ENCODE data around the gene ZNF362.

The ZNF362 gene

DNA sequence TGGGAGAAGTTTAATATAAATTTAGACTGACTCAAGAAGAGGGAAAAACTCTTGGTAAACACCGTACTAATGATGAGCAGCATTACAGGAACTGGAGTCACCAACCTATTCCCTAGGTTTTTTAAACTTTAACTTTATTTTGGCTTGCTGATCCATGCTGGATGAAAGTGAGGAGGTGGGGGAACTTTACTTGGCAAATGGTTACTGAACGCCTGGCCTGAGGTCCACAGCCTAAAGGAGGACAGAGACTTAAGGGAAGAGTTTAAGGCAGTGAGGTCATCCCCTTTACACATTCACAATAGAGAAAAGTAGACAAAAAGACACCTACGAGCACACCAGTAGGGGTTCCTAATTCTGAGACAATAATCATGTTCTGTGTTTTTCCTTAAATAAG, 90.2 kb downstream of the ZNF362 start:
- H3K27ac ChIP-seq (replicated peaks): no peak overlapping the region
- no peaks in the 10 kb centered on the region for H3K27me3 ChIP-seq (ENCODE audit: insufficient read depth, poor library complexity, severe bottlenecking)
- no peak overlapping the region for H3K4me3 ChIP-seq (replicated peaks; ENCODE audit: insufficient read depth, low read length)
- no peak for DNase-seq (ENCODE audit: low read depth in 1 of 2, low spot score in 1 of 2)
- TF ChIP-seq POLR2AphosphoS5 (IDR thresholded peaks at IDR 0.05; ENCODE audit: low read depth) (no peak), GABPA (IDR thresholded peaks at IDR 0.05; ENCODE audit: low read depth) (no peak), SPI1 (IDR thresholded peaks at IDR 0.05; ENCODE audit: borderline replicate concordance, low read depth) (no peak)
- TF ChIP-seq, protein P1, sequence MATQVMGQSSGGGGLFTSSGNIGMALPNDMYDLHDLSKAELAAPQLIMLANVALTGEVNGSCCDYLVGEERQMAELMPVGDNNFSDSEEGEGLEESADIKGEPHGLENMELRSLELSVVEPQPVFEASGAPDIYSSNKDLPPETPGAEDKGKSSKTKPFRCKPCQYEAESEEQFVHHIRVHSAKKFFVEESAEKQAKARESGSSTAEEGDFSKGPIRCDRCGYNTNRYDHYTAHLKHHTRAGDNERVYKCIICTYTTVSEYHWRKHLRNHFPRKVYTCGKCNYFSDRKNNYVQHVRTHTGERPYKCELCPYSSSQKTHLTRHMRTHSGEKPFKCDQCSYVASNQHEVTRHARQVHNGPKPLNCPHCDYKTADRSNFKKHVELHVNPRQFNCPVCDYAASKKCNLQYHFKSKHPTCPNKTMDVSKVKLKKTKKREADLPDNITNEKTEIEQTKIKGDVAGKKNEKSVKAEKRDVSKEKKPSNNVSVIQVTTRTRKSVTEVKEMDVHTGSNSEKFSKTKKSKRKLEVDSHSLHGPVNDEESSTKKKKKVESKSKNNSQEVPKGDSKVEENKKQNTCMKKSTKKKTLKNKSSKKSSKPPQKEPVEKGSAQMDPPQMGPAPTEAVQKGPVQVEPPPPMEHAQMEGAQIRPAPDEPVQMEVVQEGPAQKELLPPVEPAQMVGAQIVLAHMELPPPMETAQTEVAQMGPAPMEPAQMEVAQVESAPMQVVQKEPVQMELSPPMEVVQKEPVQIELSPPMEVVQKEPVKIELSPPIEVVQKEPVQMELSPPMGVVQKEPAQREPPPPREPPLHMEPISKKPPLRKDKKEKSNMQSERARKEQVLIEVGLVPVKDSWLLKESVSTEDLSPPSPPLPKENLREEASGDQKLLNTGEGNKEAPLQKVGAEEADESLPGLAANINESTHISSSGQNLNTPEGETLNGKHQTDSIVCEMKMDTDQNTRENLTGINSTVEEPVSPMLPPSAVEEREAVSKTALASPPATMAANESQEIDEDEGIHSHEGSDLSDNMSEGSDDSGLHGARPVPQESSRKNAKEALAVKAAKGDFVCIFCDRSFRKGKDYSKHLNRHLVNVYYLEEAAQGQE (IDR thresholded peaks at IDR 0.05; ENCODE audit: insufficient replicate concordance, low read depth): no peak
- TF ChIP-seq, protein P2, sequence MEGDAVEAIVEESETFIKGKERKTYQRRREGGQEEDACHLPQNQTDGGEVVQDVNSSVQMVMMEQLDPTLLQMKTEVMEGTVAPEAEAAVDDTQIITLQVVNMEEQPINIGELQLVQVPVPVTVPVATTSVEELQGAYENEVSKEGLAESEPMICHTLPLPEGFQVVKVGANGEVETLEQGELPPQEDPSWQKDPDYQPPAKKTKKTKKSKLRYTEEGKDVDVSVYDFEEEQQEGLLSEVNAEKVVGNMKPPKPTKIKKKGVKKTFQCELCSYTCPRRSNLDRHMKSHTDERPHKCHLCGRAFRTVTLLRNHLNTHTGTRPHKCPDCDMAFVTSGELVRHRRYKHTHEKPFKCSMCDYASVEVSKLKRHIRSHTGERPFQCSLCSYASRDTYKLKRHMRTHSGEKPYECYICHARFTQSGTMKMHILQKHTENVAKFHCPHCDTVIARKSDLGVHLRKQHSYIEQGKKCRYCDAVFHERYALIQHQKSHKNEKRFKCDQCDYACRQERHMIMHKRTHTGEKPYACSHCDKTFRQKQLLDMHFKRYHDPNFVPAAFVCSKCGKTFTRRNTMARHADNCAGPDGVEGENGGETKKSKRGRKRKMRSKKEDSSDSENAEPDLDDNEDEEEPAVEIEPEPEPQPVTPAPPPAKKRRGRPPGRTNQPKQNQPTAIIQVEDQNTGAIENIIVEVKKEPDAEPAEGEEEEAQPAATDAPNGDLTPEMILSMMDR (IDR thresholded peaks at IDR 0.05; ENCODE audit: insufficient read depth, low read length): no peak

DNA sequence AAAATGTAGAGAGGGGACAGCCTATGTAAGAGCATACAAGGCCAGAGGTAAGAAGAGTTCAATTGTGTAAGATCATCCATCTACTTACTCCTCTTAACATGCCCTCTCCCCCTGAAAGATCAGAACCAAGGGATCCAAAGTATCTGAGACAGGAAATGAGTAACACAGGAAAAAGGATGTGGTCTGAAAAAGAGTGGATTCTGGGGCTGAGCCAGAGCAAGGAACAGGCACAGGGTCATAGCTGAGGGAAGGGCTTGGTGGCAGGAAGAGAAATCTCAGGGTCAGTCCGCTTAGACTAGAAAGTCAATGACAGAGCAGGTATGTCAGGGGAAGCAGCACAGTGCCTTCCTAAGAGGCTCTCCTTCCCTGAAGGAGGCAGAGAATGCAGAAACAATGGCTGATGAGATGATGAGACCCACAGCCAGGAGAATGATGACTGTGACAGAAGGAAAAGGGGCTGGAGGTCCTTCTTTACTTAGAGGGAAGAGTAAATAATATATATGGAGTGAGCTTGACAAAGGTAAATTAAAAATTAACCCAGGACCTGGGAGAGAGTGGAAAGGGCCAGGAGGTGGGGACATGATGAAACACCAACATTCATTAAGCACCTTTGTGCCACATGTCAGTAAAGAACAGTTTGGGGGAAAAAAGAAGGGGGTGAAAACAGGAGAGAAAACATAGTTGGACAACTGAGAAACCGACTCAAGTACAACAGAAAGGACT, 90.8 kb downstream of the ZNF362 start:
- no peak overlapping the region for H3K4me3 ChIP-seq (replicated peaks; ENCODE audit: insufficient read depth, low read length)
- no peak overlapping the region for H3K27ac ChIP-seq (replicated peaks)
- no peaks in the 10 kb centered on the region for H3K27me3 ChIP-seq (ENCODE audit: insufficient read depth, poor library complexity, severe bottlenecking)
- peak in 1 of 2 experiments; percentile 18 for DNase-seq (ENCODE audit: low read depth in 1 of 2, low spot score in 1 of 2)
- TF ChIP-seq GABPA (IDR thresholded peaks at IDR 0.05; ENCODE audit: low read depth) (no peak), POLR2AphosphoS5 (IDR thresholded peaks at IDR 0.05; ENCODE audit: low read depth) (no peak), SPI1 (IDR thresholded peaks at IDR 0.05; ENCODE audit: borderline replicate concordance, low read depth) (no peak)
- TF ChIP-seq, protein P2 (IDR thresholded peaks at IDR 0.05; ENCODE audit: insufficient read depth, low read length): no peak
- TF ChIP-seq, protein P1 (IDR thresholded peaks at IDR 0.05; ENCODE audit: insufficient replicate concordance, low read depth): no peak

GRCh38 chr1:33347650-33347992, 91.3 kb downstream of the ZNF362 start:
- TF ChIP-seq, protein P2 (IDR thresholded peaks at IDR 0.05; ENCODE audit: insufficient read depth, low read length): no peak
- TF ChIP-seq, protein P1 (IDR thresholded peaks at IDR 0.05; ENCODE audit: insufficient replicate concordance, low read depth): no peak
- TF ChIP-seq GABPA (IDR thresholded peaks at IDR 0.05; ENCODE audit: low read depth) (no peak), POLR2AphosphoS5 (IDR thresholded peaks at IDR 0.05; ENCODE audit: low read depth) (no peak), SPI1 (IDR thresholded peaks at IDR 0.05; ENCODE audit: borderline replicate concordance, low read depth) (no peak)
- H3K27me3 ChIP-seq (ENCODE audit: insufficient read depth, poor library complexity, severe bottlenecking): no peaks in the 10 kb centered on the region
- H3K4me3 ChIP-seq (replicated peaks; ENCODE audit: insufficient read depth, low read length): no peak overlapping the region; the same call in 1 of the 2 replicates
- no peak for DNase-seq (ENCODE audit: low read depth in 1 of 2, low spot score in 1 of 2)
- no peak overlapping the region for H3K27ac ChIP-seq (replicated peaks)

Data from HL-60 (cell line).